Measurements from ENCODE around the gene KCNJ9. TPM values are rescaled to one million over a fixed set of nuclear protein-coding genes. Genes with fewer than 3 reads are reported as not detected.

The KCNJ9 gene
- total and polyA plus RNA-seq, 2 donors (not counting 3 experiments of a cell fraction or from before 2014, with no cell fraction given): not detected

GRCh38 chr1:160096274-160097116 lies 15.2 kb downstream of the KCNJ9 start:
- Histone ChIP-seq H4K20me1 (replicated peaks; ENCODE audit: control insufficient read depth, extremely low read depth, insufficient read depth, low read length) (no peaks in the 10 kb centered on the region), H3K79me2 (ENCODE audit: control insufficient read depth, insufficient read depth, low read length) (no peaks in the 10 kb centered on the region), H3K36me3 (ENCODE audit: control insufficient read depth in 2 of 2, extremely low read depth in 1 of 2, insufficient read depth in 2 of 2, low read length in 2 of 2) (no peaks in the 10 kb centered on the region), H3K9me3 (replicated peaks; ENCODE audit: control insufficient read depth, insufficient read depth, low read length) (no peaks in the 10 kb centered on the region), H3K27ac (ENCODE audit: insufficient read depth, low read depth, low read length) (no peak overlapping the region), H3K4me2 (ENCODE audit: insufficient read depth, low read length) (no peak overlapping the region), H3K4me1 (ENCODE audit: control insufficient read depth, extremely low read depth, insufficient read depth, low read length) (peaks cover 7% of the 10 kb centered on the region), H2AFZ (ENCODE audit: low read depth, low read length) (no peak overlapping the region), H3K9me1 (replicated peaks; ENCODE audit: control insufficient read depth, extremely low read depth, insufficient read depth, low read length) (no peaks in the 10 kb centered on the region), H3K4me3 (replicated peaks in 1 of 3; ENCODE audit: insufficient read depth in 1 of 3, low read depth in 1 of 3, low read length in 3 of 3) (no peak overlapping the region), H3K9ac (replicated peaks; ENCODE audit: extremely low read depth, insufficient read depth, low read length) (no peak overlapping the region), H3K27me3 (ENCODE audit: control insufficient read depth in 2 of 2, insufficient read depth in 2 of 2, low read length in 2 of 2) (no peaks in the 10 kb centered on the region)
- FAIRE-seq (no peak), DNase-seq (ENCODE audit: low read depth, low spot score) (no peak)
- no TSS peak for BruUV-seq (replicated peaks)
- POLR2A ChIA-PET: no interaction called here
- dilution Hi-C loops (cut with MboI; ENCODE audit: extremely low pct_ligation_motif_present, low sequenced_read_pairs): no loop called here
- no peak for TF ChIP-seq GATA2 (IDR thresholded peaks at IDR 0.05; ENCODE audit: insufficient read depth, insufficient read length, low read depth, low read length)
- no peak for TF ChIP-seq POLR2A (IDR thresholded peaks at IDR 0.05; ENCODE audit: low read depth, low read length)
- TF ChIP-seq MYC (IDR thresholded peaks at IDR 0.05; ENCODE audit: low read depth, low read length): no peak
- TF ChIP-seq CTCF (IDR thresholded peaks at IDR 0.05; ENCODE audit: extremely low read depth in 1 of 2, insufficient read depth in 1 of 2, low read depth in 1 of 2, low read length in 2 of 2): no peak
- no peak for TF ChIP-seq JUN (IDR thresholded peaks at IDR 0.05; ENCODE audit: borderline replicate concordance, insufficient read depth, insufficient read length, low read depth)
- no peak for TF ChIP-seq EZH2 (IDR thresholded peaks at IDR 0.05; ENCODE audit: borderline replicate concordance, low read depth, low read length, severe bottlenecking)
- TF ChIP-seq MAX (IDR thresholded peaks at IDR 0.05; ENCODE audit: insufficient read depth, insufficient read length): no peak
- TF ChIP-seq FOS (IDR thresholded peaks at IDR 0.05; ENCODE audit: borderline replicate concordance, insufficient read depth, low read length): no peak
- TF ChIP-seq POLR2AphosphoS5 (IDR thresholded peaks at IDR 0.05; ENCODE audit: insufficient read depth, low read depth, low read length): no peak
- CTCF ChIA-PET: interaction anchor here (0.7 to 3.8 kb wide), 5 partner anchors 10 to 278 kb away, joined by 3 to 43 read pairs (median 5); partner anchors contain the start of gene KCNJ9
- intact Hi-C loops (cut with micrococcal nuclease): loop anchor here (5.0 kb wide), 1 partner anchor 159 kb away; no protein-coding TSS in a partner anchor
